Measurements from ENCODE around the gene CCDC157.

DNA sequence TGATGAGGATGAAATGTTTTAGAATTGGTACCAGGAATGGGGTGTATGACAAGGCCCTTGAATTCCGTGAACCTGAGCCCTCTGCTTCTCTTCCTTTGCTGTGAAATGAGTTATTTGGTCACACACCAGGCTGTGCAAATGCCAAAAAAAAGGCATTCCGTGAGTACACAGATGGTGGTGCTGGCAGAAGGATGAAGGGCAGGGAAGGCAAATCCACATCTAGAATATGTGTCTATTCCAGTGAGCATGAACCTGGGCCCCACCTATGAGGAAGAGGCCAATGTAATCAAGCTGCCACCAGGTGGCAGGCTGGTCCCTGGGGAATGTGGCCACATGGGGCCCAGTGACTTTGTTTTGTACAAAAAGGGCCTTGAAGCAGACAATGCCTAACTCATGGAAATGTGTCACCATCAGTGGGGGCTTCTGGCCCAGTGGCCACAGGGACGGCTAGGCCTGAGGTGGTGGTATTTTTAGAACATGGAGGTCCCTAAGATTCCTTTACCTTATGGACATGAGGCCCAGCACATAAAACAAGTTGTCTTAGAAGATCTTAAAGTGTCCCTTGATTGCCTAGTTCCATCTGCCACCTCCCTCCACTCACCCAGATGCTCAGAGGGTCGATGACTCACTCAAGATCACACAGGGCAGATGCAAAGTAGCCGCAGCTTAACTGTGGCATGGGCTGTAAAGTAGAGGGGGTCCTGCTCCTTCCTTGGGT lies 34.3 kb downstream of the CCDC157 start:
- TF ChIP-seq, protein P1, sequence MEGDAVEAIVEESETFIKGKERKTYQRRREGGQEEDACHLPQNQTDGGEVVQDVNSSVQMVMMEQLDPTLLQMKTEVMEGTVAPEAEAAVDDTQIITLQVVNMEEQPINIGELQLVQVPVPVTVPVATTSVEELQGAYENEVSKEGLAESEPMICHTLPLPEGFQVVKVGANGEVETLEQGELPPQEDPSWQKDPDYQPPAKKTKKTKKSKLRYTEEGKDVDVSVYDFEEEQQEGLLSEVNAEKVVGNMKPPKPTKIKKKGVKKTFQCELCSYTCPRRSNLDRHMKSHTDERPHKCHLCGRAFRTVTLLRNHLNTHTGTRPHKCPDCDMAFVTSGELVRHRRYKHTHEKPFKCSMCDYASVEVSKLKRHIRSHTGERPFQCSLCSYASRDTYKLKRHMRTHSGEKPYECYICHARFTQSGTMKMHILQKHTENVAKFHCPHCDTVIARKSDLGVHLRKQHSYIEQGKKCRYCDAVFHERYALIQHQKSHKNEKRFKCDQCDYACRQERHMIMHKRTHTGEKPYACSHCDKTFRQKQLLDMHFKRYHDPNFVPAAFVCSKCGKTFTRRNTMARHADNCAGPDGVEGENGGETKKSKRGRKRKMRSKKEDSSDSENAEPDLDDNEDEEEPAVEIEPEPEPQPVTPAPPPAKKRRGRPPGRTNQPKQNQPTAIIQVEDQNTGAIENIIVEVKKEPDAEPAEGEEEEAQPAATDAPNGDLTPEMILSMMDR (IDR thresholded peaks at IDR 0.05), result peak; percentile 53 to 61 (median 57)
- no peak for TF ChIP-seq POLR2A (IDR thresholded peaks at IDR 0.05)
- no peak for TF ChIP-seq POLR2AphosphoS5 (IDR thresholded peaks at IDR 0.05; ENCODE audit: insufficient read depth in 1 of 2, low read depth in 1 of 2)
